SK-N-MC (cell line): ENCODE results near the gene RCSD1.
"Not testable (repeated sequence)": the region's sequence is repeated elsewhere in the genome, so short reads cannot be mapped to it uniquely, and the experiment has no call there.

ENCODE experiments used
- DNase-seq: peaks from one replicate; pipeline ENCODE4 v3.0.0-alpha.2; 2011; ENCODE audit warnings: low read depth, low spot score
- H3K27ac ChIP-seq: fragments of 200-600 bp; sonication (generic); 2 replicates; pipeline ENCODE4 v1.5.1; 2016; ENCODE audit warnings: mixed run types
- H3K36me3 ChIP-seq: fragments of 200-600 bp; sonication (generic); 2 replicates; pipeline ENCODE4 v1.6.1; 2017; ENCODE audit warnings: antibody characterized with exemption, low read length, mixed read lengths; ENCODE audit not compliant: insufficient read depth
- H3K4me3 ChIP-seq: fragments of 200-600 bp; sonication (generic); 2 replicates; pipeline ENCODE4 v1.5.1; 2016
- H3K9ac ChIP-seq: fragments of 200-600 bp; sonication (generic); 2 replicates; pipeline ENCODE4 v1.8.0; 2017; ENCODE audit warnings: mixed run types, mixed read lengths; ENCODE audit not compliant: insufficient read length
- H3K9me3 ChIP-seq: fragments of 200-600 bp; sonication (generic); 2 replicates; pipeline ENCODE4 v1.6.1; 2017; ENCODE audit warnings: low read depth, mild to moderate bottlenecking, antibody characterized with exemption, low read length, moderate library complexity, mixed read lengths
- EZH2 ChIP-seq: fragments of 200-600 bp; sonication (generic); IDR thresholded peaks from one replicate; pipeline ENCODE4 v1.6.1; 2017; ENCODE audit warnings: antibody characterized with exemption
- FOXP2 ChIP-seq: optimal IDR thresholded peaks from 2 replicates; pipeline ENCODE3; 2011; ENCODE audit warnings: mild to moderate bottlenecking, moderate library complexity; ENCODE audit not compliant: insufficient read depth; ENCODE audit errors: extremely low read length, control extremely low read depth
- POLR2AphosphoS5 ChIP-seq: IDR thresholded peaks from 2 replicates; pipeline ENCODE4 v1.6.1; 2012; ENCODE audit warnings: mild to moderate bottlenecking, low read depth, low read length, borderline replicate concordance

RCSD1 gene

GRCh38 chr1:167713330-167714081, 83.5 kb downstream of the RCSD1 start:
- Histone ChIP-seq H3K9me3 (peaks cover 4% of the 10 kb centered on the region), H3K36me3 (no peaks in the 10 kb centered on the region), H3K4me3 (peak overlapping the region; percentile 99), H3K9ac (peak overlapping the region; percentile 95), H3K27ac (0 out of 2 replicates have a peak overlapping the region, but pooled peaks have one; percentile 94)
- no peak for DNase-seq
- no peak for TF ChIP-seq POLR2AphosphoS5

- DNase-seq, result no peak
- H3K9me3 ChIP-seq, result peaks cover 4% of the 10 kb centered on the region
- peak overlapping the region; percentile 94 for H3K27ac ChIP-seq
- peak overlapping the region; percentile 99 for H3K4me3 ChIP-seq
- H3K9ac ChIP-seq, result peak overlapping the region; percentile 95
- H3K36me3 ChIP-seq, result no peaks in the 10 kb centered on the region
- TF ChIP-seq EZH2 (no peak), POLR2AphosphoS5 (no peak; the same call in 1 of the 2 replicates), FOXP2 (no peak)
Observed at GRCh38 chr1:167714098-167714438, 84.0 kb downstream of the RCSD1 start.

- peak; percentile 87 for DNase-seq
- H3K9ac ChIP-seq, result peak overlapping the region; percentile 95
- H3K36me3 ChIP-seq, result no peaks in the 10 kb centered on the region
- peaks cover 4% of the 10 kb centered on the region for H3K9me3 ChIP-seq
- peak overlapping the region; percentile 94 for H3K27ac ChIP-seq
- peak overlapping the region; percentile 99 for H3K4me3 ChIP-seq
- TF ChIP-seq EZH2 (no peak), FOXP2 (peak; percentile 56), POLR2AphosphoS5 (peak; percentile 40; the same call in 1 of the 2 replicates)
Observed at GRCh38 chr1:167714439-167715156, 84.6 kb downstream of the RCSD1 start.

GRCh38 chr1:167715157-167715999, 85.3 kb downstream of the RCSD1 start:
- peaks cover 4% of the 10 kb centered on the region for H3K9me3 ChIP-seq
- peak; percentile 92 for DNase-seq
- H3K9ac ChIP-seq, result peak overlapping the region; percentile 95
- H3K36me3 ChIP-seq, result no peaks in the 10 kb centered on the region
- H3K27ac ChIP-seq, result peak overlapping the region; percentile 94
- TF ChIP-seq POLR2AphosphoS5 (0 out of 2 replicates have a peak, but pooled peaks have one; percentile 9), FOXP2 (no peak)
- H3K4me3 ChIP-seq, result peak overlapping the region; percentile 99

GRCh38 chr1:167716000-167716271, 85.9 kb downstream of the RCSD1 start:
- DNase-seq, result no peak
- TF ChIP-seq EZH2 (no peak), FOXP2 (no peak), POLR2AphosphoS5 (no peak)
- H3K27ac ChIP-seq, result peak overlapping the region; percentile 93
- H3K9me3 ChIP-seq, result peaks cover 4% of the 10 kb centered on the region
- peak overlapping the region; percentile 99 for H3K4me3 ChIP-seq
- H3K9ac ChIP-seq, result peak overlapping the region; percentile 94
- H3K36me3 ChIP-seq, result no peaks in the 10 kb centered on the region

DNA sequence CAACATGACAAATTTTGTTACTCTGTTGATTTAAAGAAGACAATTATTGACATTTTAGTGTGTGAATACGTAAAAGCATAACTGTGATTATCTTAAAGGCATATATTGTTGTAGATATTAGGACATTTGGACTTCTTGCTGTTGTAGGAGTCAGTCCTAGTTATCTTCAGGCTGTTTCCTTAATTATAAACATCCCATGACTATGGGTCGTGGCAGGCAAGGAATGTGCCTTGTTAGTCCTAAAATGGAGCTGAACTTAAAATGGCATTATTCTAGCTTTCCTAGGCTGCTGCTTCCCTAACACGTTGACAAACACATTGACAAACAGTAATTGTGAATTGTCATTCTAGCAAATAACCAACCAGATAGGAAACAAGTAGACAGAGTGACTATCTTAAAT, 87.3 kb downstream of the RCSD1 start:
- H3K36me3 ChIP-seq, result no peaks in the 10 kb centered on the region
- peak overlapping the region; percentile 60 for H3K27ac ChIP-seq
- peak overlapping the region; percentile 99 for H3K4me3 ChIP-seq
- TF ChIP-seq EZH2 (no peak), FOXP2 (no peak), POLR2AphosphoS5 (no peak)
- no peak overlapping the region for H3K9ac ChIP-seq
- H3K9me3 ChIP-seq, result peaks cover 4% of the 10 kb centered on the region
- no peak for DNase-seq

DNA sequence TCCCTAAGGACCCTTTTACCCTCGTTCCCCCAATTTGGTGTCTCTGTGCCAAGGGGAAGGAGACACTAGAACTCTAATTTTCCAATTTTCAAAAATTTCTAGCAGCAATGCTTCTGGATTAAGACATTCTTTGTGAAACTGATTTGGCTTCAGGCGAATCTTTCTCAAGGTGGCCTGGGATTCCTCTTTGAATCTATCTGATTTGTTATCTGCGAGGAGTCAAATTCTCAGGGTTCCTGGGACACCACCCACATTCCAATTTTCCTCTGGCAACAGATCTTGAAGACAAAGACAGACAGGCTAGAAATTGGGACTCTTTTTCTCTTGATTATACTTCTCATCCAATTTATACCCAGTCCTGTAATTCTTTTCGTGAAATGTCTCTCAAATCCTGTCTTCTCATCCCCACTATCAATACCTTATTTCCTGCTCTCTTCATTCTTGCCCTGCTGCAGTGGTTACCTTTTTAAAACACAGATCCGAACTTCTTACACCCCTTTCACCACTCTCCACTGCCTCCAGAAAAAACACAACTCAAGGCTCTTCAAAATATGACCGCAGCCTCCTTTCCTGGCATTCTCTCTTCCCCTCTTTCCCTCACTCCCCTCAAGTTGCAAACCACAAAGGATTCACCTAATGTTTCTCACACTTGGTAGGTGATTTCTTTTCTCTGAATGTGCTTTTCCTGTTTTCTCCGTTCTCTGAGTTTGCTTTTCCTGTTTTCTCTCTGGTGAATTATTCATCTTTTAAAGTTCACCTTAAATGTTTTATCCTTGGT, 89.1 kb downstream of the RCSD1 start:
- no peak overlapping the region for H3K27ac ChIP-seq
- no peak overlapping the region for H3K9ac ChIP-seq
- no peak for DNase-seq
- H3K4me3 ChIP-seq, result no peak overlapping the region
- TF ChIP-seq FOXP2, result no peak
- TF ChIP-seq POLR2AphosphoS5, result no peak
- no peak for TF ChIP-seq EZH2
- no peaks in the 10 kb centered on the region for H3K36me3 ChIP-seq
- H3K9me3 ChIP-seq, result peaks cover 4% of the 10 kb centered on the region

- not testable (repeated sequence) for H3K4me3 ChIP-seq, H3K36me3 ChIP-seq, DNase-seq, H3K9ac ChIP-seq, H3K27ac ChIP-seq, H3K9me3 ChIP-seq
Observed at GRCh38 chr1:167719715-167720421, 89.8 kb downstream of the RCSD1 start.
